GM06990 (cell line): ENCODE measurements around the gene GPR158.
"Not testable (repeated sequence)": the region's sequence is repeated elsewhere in the genome, so short reads cannot be mapped to it uniquely, and the experiment has no call there.

Source experiments
- DNase-seq: peaks from one replicate; pipeline ENCODE4 v3.0.0-alpha.2; 2011; ENCODE audit not compliant: insufficient read length; ENCODE audit errors: extremely low read depth
- H3K27me3 ChIP-seq: replicated peaks from 2 replicates; pipeline ENCODE4 v1.6.0; 2011; ENCODE audit warnings: low read length; ENCODE audit not compliant: control insufficient read depth, insufficient read depth
- H3K36me3 ChIP-seq: 2 replicates; pipeline ENCODE4 v1.5.1; 2011; ENCODE audit warnings: low read length; ENCODE audit not compliant: control insufficient read depth, insufficient read depth
- H3K4me3 ChIP-seq: replicated peaks from 2 replicates; pipeline ENCODE4 v1.5.1; 2011; ENCODE audit warnings: low read depth, mild to moderate bottlenecking, control low read depth, low read length
- CTCF ChIP-seq: IDR thresholded peaks from 2 replicates; pipeline ENCODE4 v1.5.1; 2011; ENCODE audit warnings: low read length, control low read depth, mild to moderate bottlenecking, inconsistent platforms; ENCODE audit not compliant: insufficient read depth, poor library complexity, severe bottlenecking

Gene GPR158

GRCh38 chr10:25304606-25305005, 129.8 kb downstream of the GPR158 start:
- TF ChIP-seq CTCF: no peak
- H3K27me3 ChIP-seq: no peaks in the 10 kb centered on the region
- DNase-seq: no peak
- no peaks in the 10 kb centered on the region for H3K36me3 ChIP-seq
- H3K4me3 ChIP-seq: no peak overlapping the region

DNA sequence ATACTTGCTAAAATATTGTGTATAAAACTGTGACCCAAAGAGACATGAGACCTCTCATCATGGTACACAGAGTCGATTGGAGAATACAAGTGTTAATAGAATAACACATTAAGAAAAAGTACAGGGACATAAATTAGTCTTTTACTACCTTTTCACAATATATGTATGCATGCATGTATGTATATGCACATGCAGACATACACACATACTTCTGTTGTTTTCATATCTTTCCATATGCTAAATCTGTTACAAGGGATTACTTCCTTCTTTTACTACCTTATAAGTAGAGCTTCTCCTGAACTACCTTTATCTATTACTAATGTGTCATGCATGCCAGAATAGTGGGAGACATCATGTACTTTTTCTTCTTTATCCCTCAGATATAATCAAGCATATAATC, 131.6 kb downstream of the GPR158 start:
- TF ChIP-seq CTCF: no peak
- Histone ChIP-seq H3K27me3 (no peaks in the 10 kb centered on the region), H3K36me3 (no peaks in the 10 kb centered on the region)

GRCh38 chr10:25308278-25308677, 133.5 kb downstream of the GPR158 start:
- no peak for TF ChIP-seq CTCF
- Histone ChIP-seq H3K27me3 (no peaks in the 10 kb centered on the region), H3K4me3 (no peak overlapping the region), H3K36me3 (no peaks in the 10 kb centered on the region)
- DNase-seq: no peak

More for the DNA sequence above, 131.6 kb downstream of the GPR158 start:
- no peak overlapping the region for H3K4me3 ChIP-seq
- no peak for DNase-seq

DNA sequence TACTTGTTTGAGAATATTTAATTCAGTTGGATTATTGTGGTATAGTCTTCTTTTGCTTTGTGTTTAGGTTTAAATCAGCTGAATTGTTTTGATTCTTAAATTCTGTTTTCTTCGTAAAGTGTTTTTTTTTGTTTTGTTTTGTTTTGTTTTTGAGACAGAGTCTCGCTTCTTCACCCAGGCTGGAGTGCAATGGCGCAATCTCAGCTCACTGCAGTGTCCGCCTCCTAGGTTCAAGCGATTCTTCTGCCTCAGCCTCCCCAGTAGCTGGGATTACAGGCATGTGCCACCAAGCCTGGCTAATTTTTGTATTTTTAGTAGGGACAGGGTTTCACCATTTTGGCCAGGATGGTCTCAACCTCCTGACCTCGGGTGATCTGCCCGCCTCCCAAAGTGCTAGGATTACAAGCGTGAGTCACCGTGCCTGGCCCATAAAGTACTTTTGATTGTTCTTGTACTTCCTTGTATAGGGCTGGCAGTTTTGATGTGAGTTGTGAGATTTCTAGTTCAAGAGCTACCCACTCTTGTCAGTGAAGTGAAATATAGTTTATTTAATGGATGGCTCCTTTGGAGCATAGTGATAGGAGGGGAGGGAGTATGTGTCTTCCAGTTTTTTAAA, 142.9 kb downstream of the GPR158 start:
- H3K27me3 ChIP-seq, H3K36me3 ChIP-seq, DNase-seq, H3K4me3 ChIP-seq: not testable (repeated sequence)

DNA sequence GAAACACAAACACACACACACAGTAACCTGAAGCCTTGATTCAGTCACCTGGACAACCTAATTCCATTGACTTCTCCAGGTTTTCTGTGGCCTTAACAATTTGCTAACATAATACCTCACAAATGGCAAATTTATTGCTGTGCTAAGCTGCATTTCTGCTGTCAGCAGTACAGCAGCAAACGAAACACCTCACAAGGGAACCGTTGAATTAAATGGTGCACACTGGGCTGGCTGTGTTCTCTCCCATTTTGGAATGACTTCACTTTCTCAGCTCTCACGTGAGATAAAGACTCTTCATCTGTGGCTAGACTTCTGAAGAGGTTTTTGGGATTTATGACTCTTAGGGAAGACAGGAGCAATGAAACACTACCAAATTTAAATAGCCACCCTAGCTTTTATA, 152.5 kb downstream of the GPR158 start:
- TF ChIP-seq CTCF: no peak
- Histone ChIP-seq H3K27me3 (no peaks in the 10 kb centered on the region), H3K36me3 (no peaks in the 10 kb centered on the region), H3K4me3 (no peak overlapping the region)
- DNase-seq: no peak

GRCh38 chr10:25328361-25328760, 153.6 kb downstream of the GPR158 start:
- DNase-seq: no peak
- H3K27me3 ChIP-seq: no peaks in the 10 kb centered on the region
- TF ChIP-seq CTCF: no peak

GRCh38 chr10:25329587-25329986, 154.8 kb downstream of the GPR158 start:
- not testable (repeated sequence) for H3K36me3 ChIP-seq, DNase-seq, H3K27me3 ChIP-seq, H3K4me3 ChIP-seq

More at GRCh38 chr10:25328361-25328760, 153.6 kb downstream of the GPR158 start:
- Histone ChIP-seq H3K36me3 (no peaks in the 10 kb centered on the region), H3K4me3 (no peak overlapping the region)
